Measurements from ENCODE around the gene KAT6B.

KAT6B gene

GRCh38 chr10:74882427-74882826 is 56.0 kb downstream of the KAT6B start:
- peak; percentile 36 for DNase-seq (ENCODE audit: low read depth)
- no peak overlapping the region for H3K4me3 ChIP-seq (ENCODE audit: control insufficient read depth, low read depth, low read length)
- TF ChIP-seq, protein P1, sequence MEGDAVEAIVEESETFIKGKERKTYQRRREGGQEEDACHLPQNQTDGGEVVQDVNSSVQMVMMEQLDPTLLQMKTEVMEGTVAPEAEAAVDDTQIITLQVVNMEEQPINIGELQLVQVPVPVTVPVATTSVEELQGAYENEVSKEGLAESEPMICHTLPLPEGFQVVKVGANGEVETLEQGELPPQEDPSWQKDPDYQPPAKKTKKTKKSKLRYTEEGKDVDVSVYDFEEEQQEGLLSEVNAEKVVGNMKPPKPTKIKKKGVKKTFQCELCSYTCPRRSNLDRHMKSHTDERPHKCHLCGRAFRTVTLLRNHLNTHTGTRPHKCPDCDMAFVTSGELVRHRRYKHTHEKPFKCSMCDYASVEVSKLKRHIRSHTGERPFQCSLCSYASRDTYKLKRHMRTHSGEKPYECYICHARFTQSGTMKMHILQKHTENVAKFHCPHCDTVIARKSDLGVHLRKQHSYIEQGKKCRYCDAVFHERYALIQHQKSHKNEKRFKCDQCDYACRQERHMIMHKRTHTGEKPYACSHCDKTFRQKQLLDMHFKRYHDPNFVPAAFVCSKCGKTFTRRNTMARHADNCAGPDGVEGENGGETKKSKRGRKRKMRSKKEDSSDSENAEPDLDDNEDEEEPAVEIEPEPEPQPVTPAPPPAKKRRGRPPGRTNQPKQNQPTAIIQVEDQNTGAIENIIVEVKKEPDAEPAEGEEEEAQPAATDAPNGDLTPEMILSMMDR (conservative IDR thresholded peaks at IDR 0.05; ENCODE audit: control insufficient read depth, insufficient read depth, low read depth, low read length): no peak

DNA sequence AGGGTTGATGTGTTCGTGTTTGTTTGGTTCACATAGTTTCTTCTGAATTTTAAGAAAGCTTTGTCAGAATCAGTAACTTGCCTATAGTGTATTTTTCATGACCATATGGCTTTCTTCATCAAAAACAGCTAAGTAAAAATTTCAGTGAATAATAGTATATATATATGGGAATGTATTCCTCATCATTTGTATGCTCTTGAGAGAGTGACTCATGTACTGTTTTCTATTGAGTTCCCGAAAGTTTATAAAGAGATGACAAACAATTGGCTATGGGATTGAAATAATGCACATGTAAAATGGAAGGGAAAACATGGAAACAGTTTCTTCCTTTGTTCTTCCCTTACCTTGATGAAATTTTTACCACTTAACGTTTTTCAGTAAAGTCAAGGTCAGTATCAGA is 56.4 kb downstream of the KAT6B start:
- peak; percentile 73 for DNase-seq (ENCODE audit: low read depth)
- TF ChIP-seq, protein P1 (conservative IDR thresholded peaks at IDR 0.05; ENCODE audit: control insufficient read depth, insufficient read depth, low read depth, low read length): no peak
- no peak overlapping the region for H3K4me3 ChIP-seq (ENCODE audit: control insufficient read depth, low read depth, low read length)

GRCh38 chr10:74883428-74883827 is 57.0 kb downstream of the KAT6B start:
- no peak for DNase-seq (ENCODE audit: low read depth)
- H3K4me3 ChIP-seq (ENCODE audit: control insufficient read depth, low read depth, low read length): no peak overlapping the region
- TF ChIP-seq, protein P1 (conservative IDR thresholded peaks at IDR 0.05; ENCODE audit: control insufficient read depth, insufficient read depth, low read depth, low read length): no peak

DNA sequence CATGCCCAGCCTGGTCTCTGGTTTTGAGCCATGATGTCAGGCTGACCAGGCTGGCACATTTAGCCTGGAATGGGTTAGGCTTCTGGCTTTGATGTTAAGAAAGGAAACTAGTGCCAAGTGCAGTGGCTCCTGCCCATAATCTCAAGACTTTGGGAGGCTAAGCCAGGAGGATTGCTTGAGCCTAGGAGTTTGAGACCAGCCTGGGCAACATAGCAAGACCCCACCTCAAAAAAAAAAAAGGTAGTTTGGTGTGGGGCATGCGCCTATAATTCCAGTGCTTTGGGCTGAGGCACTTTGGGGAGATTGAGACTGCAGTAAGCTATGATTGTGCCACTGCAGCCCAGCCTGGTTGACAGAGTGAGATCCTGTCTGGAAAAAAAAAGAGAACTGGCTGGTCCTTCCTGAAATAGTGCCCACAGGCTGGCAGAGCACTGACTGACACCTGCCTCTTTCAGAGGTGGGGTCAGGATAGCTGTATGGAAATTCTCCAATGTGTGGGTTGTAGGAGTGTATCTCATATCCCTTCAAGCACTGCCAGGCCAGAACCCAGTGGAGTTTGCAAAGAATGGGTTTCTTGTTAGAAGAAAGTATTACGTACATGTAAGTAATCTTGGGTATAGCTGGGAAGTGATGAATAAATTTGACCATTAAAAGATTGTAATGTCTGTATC is 61.3 kb downstream of the KAT6B start:
- H3K4me3 ChIP-seq (ENCODE audit: control insufficient read depth, low read depth, low read length): no peak overlapping the region
- TF ChIP-seq, protein P1 (conservative IDR thresholded peaks at IDR 0.05; ENCODE audit: control insufficient read depth, insufficient read depth, low read depth, low read length): no peak
- DNase-seq (ENCODE audit: low read depth): no peak

- TF ChIP-seq, protein P1 (conservative IDR thresholded peaks at IDR 0.05; ENCODE audit: control insufficient read depth, insufficient read depth, low read depth, low read length): peak; percentile 15
- no peak overlapping the region for H3K4me3 ChIP-seq (ENCODE audit: control insufficient read depth, low read depth, low read length)
- DNase-seq (ENCODE audit: low read depth): peak; percentile 15
Measured at GRCh38 chr10:74888962-74889661, 62.7 kb downstream of the KAT6B start.

- peak; percentile 5 for DNase-seq (ENCODE audit: low read depth)
- no peak overlapping the region for H3K4me3 ChIP-seq (ENCODE audit: control insufficient read depth, low read depth, low read length)
- TF ChIP-seq, protein P1 (conservative IDR thresholded peaks at IDR 0.05; ENCODE audit: control insufficient read depth, insufficient read depth, low read depth, low read length): no peak
Measured at GRCh38 chr10:74889662-74889998, 63.2 kb downstream of the KAT6B start.
